ENCODE results near the gene TMEM256.
"Not testable (repeated sequence)": the region's sequence is repeated elsewhere in the genome, so short reads cannot be mapped to it uniquely, and the experiment has no call there.

Gene TMEM256

DNA sequence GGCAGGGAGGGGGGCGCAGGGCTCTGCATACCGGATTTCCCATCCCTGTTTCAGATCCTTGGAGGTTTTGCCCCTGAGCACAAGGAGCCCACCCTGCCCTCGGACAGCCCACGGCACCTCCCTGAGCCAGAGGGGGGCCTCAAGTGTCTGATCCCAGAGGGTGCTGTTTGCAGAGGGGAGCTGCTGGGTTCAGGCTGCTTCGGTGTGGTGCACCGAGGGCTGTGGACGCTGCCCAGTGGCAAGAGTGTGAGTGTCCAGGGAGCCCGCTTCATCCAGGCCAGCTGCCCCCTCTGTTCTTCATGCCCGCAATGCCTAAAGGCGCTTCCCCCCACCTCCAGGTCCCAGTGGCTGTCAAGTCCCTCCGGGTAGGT lies 20.5 kb downstream of the TMEM256 start:
- DNase-seq (ENCODE audit: low read depth): no peak

GRCh38 chr17:7382901-7383300 lies 21.0 kb downstream of the TMEM256 start:
- no peak for DNase-seq (ENCODE audit: low read depth)

DNA sequence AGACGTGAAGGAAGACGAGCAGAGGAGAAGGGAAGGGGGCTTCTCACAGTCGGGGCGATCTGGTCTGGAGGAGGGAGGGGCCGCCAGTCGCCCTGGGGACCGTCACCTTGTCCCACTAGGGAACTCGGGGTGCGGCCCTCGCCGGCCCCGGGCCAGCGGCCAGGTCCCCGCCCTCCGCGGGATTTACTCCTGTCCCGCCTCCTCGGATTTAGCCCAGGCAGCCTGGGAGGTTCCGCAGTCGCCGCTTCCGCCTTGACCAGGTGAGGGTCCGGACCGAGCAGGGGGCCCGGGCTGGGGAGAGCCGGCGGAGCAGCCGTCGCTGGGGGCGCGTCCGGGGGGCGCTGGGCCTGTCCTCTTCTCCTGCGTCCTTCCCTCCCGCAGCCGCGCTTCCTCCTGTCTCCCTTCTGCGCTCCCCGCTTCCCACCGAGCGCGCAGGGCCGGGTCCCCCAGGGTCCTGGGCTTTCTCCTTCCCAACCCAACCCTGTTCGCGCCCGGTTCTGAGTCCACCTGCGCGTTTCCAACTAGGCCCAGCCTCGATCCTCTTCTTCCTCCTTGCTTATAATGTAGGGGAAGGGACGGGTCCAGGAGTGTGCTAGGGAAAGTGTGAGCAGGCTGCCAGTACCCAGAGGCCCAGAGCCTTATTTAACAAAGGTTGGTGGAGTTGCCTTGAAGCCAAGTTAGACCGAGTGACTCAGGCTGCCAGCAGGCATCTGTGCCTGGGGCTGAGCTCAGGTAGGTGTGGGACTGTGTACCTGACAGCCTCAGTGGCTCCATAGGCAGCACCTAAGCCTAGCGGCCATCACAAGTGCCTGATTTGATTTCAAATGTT lies 22.8 kb downstream of the TMEM256 start, which contains the start of gene TNK1:
Gene TNK1, plus strand, starts transcription at position 235 of the 829 bp plus-strand sequence. CDS start 1,838 bp downstream, outside the sequence.
- no peak for DNase-seq (ENCODE audit: low read depth)

- DNase-seq (ENCODE audit: low read depth): peak; percentile 53
Observed at GRCh38 chr17:7380321-7380720, 23.6 kb downstream of the TMEM256 start.

DNA sequence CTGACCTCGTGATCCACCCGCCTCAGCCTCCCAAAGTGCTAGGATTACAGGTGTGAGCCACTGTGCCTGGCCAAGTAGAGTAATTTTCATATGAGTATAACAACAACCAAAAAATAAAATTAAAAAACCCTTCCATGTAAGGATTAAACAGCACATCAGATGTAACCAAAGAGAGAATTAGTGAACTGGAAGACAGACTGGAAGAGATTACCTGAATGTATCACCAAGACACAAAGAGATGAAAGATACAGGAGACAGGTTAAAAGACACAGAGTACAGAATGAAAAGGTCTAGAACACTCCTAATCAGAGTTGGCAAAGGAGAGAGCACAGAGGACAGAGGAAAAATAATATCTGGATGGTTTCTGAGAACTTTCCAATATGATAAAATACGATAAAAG lies 24.8 kb downstream of the TMEM256 start:
- no peak for DNase-seq (ENCODE audit: low read depth)

- no peak for DNase-seq (ENCODE audit: low read depth)
Observed at GRCh38 chr17:7374353-7374752, 29.5 kb downstream of the TMEM256 start.

DNA sequence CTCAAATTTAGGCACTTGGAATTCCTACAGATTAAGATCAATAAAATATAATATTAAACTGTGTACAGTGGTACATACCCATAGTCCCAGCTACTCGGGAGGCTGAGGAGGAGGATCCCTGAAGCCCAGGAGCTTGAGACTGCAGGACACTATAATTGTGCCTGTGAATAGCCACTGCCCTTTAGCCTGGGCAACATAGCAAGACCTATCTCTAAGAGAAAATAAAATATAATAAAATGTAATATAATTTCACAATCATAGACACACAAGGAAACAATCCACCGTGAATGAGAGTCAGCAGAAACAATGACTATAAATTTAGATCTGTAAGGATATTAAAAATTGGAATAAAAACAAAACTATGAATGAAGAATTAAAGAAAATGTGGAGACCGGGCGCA lies 33.0 kb downstream of the TMEM256 start:
- no peak for DNase-seq (ENCODE audit: low read depth)

- no peak for DNase-seq (ENCODE audit: low read depth)
Observed at GRCh38 chr17:7369825-7370224, 34.1 kb downstream of the TMEM256 start.

DNA sequence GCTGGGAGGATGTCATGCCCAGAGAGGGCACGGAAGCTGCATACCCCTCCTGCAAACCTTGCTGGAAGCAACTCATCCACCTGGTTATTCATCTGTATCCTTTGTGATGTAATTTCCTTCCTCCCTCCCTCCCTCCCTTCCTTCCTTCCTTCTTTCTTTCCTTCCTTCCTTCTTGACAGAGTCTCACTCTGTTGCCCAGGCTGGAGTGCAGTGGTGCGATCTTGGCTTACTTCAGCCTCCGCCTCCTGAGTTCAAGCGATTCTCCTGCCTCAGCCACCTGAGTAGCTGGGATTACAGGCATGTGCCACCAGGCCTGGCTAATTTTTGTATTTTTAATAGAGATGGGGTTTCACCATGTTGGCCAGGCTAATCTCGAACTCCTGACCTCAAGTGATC lies 35.3 kb downstream of the TMEM256 start:
- not testable (repeated sequence) for DNase-seq (ENCODE audit: low read depth)

DNA sequence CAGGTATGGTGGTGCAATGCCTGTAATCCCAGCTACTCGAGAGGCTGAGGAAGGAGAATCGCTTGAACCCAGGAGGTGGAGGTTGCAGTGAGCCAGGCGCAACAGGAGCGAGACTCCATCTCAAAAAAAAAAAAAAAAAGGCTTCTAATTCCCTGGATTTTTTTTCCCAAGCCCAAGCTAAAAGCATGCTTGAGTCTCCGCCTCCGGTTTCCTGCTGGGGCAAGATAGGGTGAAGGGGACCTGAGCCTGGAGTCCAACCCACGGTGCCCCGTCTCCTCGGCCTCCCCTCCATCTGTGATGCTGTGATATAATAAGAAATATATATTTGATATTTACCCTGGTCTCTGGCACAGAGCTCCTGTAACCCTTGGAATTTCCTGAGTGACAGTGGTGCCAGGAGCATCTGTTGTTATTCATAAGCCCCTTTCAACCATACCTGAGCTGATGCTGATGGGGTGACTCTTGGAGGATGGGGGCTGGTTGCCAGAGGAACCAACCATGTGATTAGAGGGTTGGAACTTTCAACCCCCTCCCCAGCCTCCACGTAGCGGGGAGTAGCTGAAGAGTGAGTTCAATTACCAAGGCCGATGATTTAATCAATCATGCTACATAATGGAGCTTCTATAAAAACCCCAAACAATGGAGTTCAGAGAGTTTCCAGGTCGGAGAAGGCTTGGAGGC lies 35.8 kb downstream of the TMEM256 start:
- no peak for DNase-seq (ENCODE audit: low read depth)

GRCh38 chr17:7367083-7367482 lies 36.8 kb downstream of the TMEM256 start:
- DNase-seq (ENCODE audit: low read depth): no peak

DNA sequence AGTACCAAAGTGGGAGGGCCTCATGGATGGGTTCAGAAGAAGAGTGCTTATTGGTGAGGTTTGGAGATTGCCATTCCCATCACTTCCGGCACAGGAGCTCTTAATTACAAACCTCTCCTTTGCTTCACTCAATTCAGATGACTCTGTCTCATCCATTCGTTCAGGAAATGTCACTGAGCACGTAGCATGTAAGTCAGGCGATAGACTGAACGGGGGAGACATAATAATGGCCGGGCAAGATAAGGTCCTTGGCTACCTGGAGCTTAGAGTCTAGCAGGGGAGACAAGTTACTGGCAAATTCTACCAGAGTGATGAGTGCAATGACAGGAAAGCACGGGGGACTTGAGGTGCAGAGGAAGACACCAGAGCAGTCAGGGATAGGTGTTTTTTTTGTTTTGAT lies 37.9 kb downstream of the TMEM256 start:
- DNase-seq (ENCODE audit: low read depth): not testable (repeated sequence)

GRCh38 chr17:7363311-7363710 lies 40.6 kb downstream of the TMEM256 start:
- no peak for DNase-seq (ENCODE audit: low read depth)

- no peak for DNase-seq (ENCODE audit: low read depth)
Observed at GRCh38 chr17:7361906-7362305, 42.0 kb downstream of the TMEM256 start.

- no peak for DNase-seq (ENCODE audit: low read depth)
Observed at GRCh38 chr17:7357381-7357780, 46.5 kb downstream of the TMEM256 start.

DNA sequence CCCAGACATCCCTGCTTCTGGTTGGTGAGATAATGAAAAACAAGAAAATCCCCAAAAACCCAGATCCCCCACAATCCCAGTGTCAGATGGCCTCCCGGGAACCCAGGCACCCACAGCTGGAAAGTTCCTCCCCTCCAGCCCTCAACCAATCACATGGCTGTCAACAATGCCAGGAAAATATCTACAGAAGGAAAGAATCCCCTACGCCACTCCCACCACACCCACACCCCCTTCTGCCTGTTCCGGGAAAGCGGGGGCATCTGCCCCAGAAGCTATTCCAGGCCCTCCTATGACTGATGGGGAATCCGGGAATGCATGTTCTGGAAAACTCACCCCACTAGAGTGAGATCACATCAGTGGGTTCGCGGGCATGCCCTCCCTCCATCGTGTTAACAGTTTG lies 47.1 kb downstream of the TMEM256 start:
- no peak for DNase-seq (ENCODE audit: low read depth)

GRCh38 chr17:7356072-7356549 lies 47.8 kb downstream of the TMEM256 start:
- DNase-seq (ENCODE audit: low read depth): no peak

DNA sequence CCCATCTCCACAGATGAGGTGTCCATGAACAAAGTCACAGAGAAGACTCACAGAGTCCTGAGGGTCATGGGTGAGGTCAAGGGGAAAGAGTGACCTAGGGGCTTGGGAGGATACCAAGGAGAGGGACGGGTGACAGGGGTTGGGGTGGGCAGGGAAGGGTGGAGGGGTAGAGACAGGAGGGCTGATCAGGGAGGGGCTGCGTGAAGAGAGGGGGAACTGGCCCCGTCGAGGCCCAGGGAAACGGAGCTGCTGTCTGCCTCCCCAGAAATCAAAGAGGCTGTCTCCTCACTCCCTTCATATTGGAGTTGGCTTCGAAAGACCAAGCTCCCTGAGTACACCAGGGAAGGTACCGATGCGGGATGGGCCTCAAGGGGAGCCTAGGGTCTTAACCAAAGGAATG lies 48.3 kb downstream of the TMEM256 start:
- DNase-seq (ENCODE audit: low read depth): no peak

- DNase-seq (ENCODE audit: low read depth): no peak
Observed at GRCh38 chr17:7355053-7355452, 48.8 kb downstream of the TMEM256 start, which contains the start of gene TMEM95. Gene TMEM95 (plus strand): TSS chr17:7355156. CDS start chr17:7355205, 49 bp downstream.

DNA sequence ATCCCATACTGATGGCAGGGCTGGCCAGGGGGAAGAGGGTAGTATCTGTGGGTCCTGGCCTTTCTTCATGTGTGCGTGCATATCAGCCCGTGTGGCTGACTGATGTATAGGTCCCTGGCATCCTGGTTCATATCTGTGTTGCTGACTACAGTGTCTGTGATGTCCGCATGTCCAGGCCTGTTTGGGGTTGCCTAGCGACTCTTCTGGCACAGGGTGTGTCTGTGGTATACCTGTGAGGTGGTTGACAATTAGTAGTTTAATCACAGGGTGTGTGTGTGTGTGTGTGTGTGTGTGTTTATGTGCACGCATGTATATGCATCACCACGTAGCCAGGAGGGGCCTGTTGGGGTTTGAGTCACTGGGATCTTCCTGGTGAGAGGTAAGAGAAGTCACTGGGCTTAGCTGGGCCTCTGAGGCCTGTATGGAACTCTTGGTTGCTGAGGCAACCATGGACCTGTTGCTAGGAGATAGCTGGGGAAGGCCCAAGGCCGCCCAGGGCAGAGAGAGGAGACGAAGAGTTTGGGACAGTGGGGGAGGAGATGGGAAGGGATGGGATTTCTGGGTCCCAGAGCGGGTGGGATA lies 49.5 kb downstream of the TMEM256 start:
- DNase-seq (ENCODE audit: low read depth): no peak

Measured in fibroblast of the conjunctiva (primary cell).